Choroid plexus epithelial cell (primary cell): Measurements from ENCODE around the gene MOGAT3.
"Not testable (repeated sequence)": the region's sequence is repeated elsewhere in the genome, so short reads cannot be mapped to it uniquely, and the experiment has no call there.

Experiments used
- DNase-seq: peaks from one replicate; pipeline ENCODE4 v3.0.0-alpha.2; 2010; ENCODE audit warnings: low read depth
- H3K4me3 ChIP-seq: 2 replicates; pipeline ENCODE4 v1.5.1; 2011; ENCODE audit warnings: low read depth, mild to moderate bottlenecking, control low read depth, low read length, moderate library complexity
- CTCF ChIP-seq: conservative IDR thresholded peaks from 2 replicates; pipeline ENCODE4 v1.5.1; 2011; ENCODE audit warnings: low read depth, mild to moderate bottlenecking, control low read depth, inconsistent platforms, low read length, moderate library complexity

The MOGAT3 gene

DNA sequence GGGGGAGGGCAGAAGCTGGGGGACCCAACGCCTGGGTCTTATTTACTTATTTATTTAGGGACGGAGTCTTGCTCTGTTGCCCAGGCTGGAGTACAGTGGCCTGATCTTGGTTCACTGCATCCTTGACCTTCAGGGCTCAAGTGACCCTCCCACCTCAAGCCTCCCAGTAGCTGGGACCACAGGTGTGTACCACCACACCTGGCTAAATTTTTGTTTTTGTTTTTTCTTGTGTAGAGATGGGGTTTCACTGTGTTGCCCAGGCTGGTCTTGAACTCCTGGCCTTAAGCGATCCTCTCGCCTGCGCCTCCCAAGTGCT, 1.7 kb upstream of the MOGAT3 start:
- DNase-seq = no peak
- H3K4me3 ChIP-seq = no peak overlapping the region
- no peak for TF ChIP-seq CTCF

GRCh38 chr7:101201695-101202602, 1.1 kb upstream of the MOGAT3 start:
- no peak for TF ChIP-seq CTCF
- no peak for DNase-seq
- H3K4me3 ChIP-seq = peak overlapping the region; percentile 14

- no peak overlapping the region for H3K4me3 ChIP-seq
- no peak for TF ChIP-seq CTCF
- no peak for DNase-seq
Measured at GRCh38 chr7:101200504-101200861, 353 bp downstream of the MOGAT3 start.

- not testable (repeated sequence) for H3K4me3 ChIP-seq, DNase-seq
Measured at GRCh38 chr7:101199522-101199921, 1.3 kb downstream of the MOGAT3 start.

DNA sequence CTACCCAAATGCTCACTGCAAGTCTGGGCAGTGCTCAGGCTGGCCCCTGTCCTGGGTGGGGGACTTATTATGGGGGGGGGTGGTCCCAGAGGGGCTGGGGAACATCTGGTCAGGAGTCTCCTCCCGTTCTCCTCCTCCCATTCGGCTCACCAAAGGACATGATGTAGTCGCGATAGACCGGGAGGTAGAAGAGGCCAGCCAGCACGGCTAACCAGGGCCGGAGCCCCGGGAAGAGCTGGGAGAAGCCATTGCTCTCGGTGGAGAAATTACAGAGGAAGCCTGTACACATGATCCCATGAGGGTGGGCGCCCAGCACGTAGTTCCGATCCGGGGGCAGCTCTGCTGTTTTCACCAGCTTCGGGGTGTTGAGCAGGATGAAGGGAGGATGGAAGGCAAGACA, 2.4 kb downstream of the MOGAT3 start:
- no peak for TF ChIP-seq CTCF
- no peak overlapping the region for H3K4me3 ChIP-seq
- DNase-seq = no peak

- no peak overlapping the region for H3K4me3 ChIP-seq
- no peak for TF ChIP-seq CTCF
- no peak for DNase-seq
Measured at GRCh38 chr7:101197991-101198390, 2.8 kb downstream of the MOGAT3 start.

DNA sequence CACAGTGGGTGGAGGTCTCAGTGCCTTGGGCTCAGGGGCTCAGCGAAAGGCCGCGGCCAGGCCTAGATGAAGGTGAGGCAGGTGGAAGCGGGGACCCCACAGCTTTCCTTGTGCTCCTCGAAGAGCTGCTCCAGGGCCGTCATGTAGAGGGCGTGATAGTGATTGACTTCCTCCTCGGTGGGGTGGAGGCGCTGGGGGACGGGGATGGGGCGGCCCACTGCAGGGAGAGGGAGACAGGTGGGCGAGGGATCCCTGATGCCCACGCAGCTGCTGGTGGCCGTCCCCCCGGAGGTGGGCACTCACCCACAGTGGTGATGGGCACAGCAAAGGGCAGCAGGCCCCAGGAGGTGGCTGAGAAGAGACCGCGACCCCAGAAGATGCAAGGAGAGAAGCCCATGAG, 5.0 kb downstream of the MOGAT3 start:
- TF ChIP-seq CTCF = no peak
- no peak overlapping the region for H3K4me3 ChIP-seq
- DNase-seq = no peak
